ENCODE data around the gene C10orf53. TPM values are rescaled to one million over a fixed set of nuclear protein-coding genes. Genes with fewer than 3 reads are reported as not detected.

C10orf53 gene
- total and polyA plus RNA-seq, 10 of the 15 experiments (the other 5 are each of a cell fraction or from before 2014, with no cell fraction given) = not detected

GRCh38 chr10:49735161-49735560 is 55.7 kb downstream of the C10orf53 start:
- H3K27me3 ChIP-seq (replicated peaks in 1 of 2; ENCODE audit: control insufficient read depth in 2 of 2, insufficient read depth in 2 of 2, low read length in 1 of 2) = no peaks in the 10 kb centered on the region
- no peaks in the 10 kb centered on the region for H3K79me2 ChIP-seq (ENCODE audit: control insufficient read depth, insufficient read depth, low read length)
- no peak overlapping the region for H3K27ac ChIP-seq (ENCODE audit: control insufficient read depth, insufficient read depth)
- in situ Hi-C loops (cut with MboI) = no loop called here
- no peaks in the 10 kb centered on the region for H3K4me1 ChIP-seq (ENCODE audit: control insufficient read depth, insufficient read depth, low read length)
- POLR2A ChIA-PET = no interaction called here
- no peak overlapping the region for H3K9ac ChIP-seq (ENCODE audit: control insufficient read depth, insufficient read depth, low read length)
- intact Hi-C loops (cut with micrococcal nuclease; ENCODE audit: unreplicated experiment) = no loop called here
- H3K4me3 ChIP-seq = no peak overlapping the region
- no peaks in the 10 kb centered on the region for H3K36me3 ChIP-seq (ENCODE audit: control insufficient read depth in 2 of 2, insufficient read depth in 2 of 2, low read length in 1 of 2)
- FAIRE-seq (no peak), DNase-seq (ENCODE audit: low read depth, low spot score) (no peak), ATAC-seq (no peak)
- CTCF ChIA-PET = no interaction called here
- SMC1A ChIA-PET (ENCODE audit: uncharacterized antibody, unreplicated experiment) = no interaction called here
- no peak overlapping the region for H2AFZ ChIP-seq (ENCODE audit: control insufficient read depth, low read depth, low read length)
- H3K4me2 ChIP-seq (ENCODE audit: control insufficient read depth, insufficient read depth) = no peak overlapping the region
- no peaks in the 10 kb centered on the region for H3K9me3 ChIP-seq (replicated peaks; ENCODE audit: control insufficient read depth, insufficient read depth, low read length)
- H4K20me1 ChIP-seq (ENCODE audit: control insufficient read depth, insufficient read depth) = no peaks in the 10 kb centered on the region; the same call in 1 of the 2 replicates
- TF ChIP-seq FOS (IDR thresholded peaks at IDR 0.05; ENCODE audit: borderline replicate concordance, extremely low read depth, insufficient read length) (no peak), NR2C2 (IDR thresholded peaks at IDR 0.05; ENCODE audit: borderline replicate concordance, control insufficient read depth, insufficient read length, low read depth) (no peak), EZH2 (IDR thresholded peaks at IDR 0.05; ENCODE audit: borderline replicate concordance, control insufficient read depth, low read depth, low read length) (no peak), BMI1 (IDR thresholded peaks at IDR 0.05; ENCODE audit: borderline replicate concordance) (no peak), POLR2AphosphoS2 (IDR thresholded peaks at IDR 0.05; ENCODE audit: low read depth, low read length) (no peak), SRF (IDR thresholded peaks at IDR 0.05; ENCODE audit: low read depth in 2 of 2, low read length in 2 of 2) (no peak), JUND (IDR thresholded peaks at IDR 0.05; ENCODE audit: low read depth, low read length) (no peak)
- no TSS peak for BruUV-seq (replicated peaks)
- 38% methylated on average over 11 of the region's 11 CpGs for WGBS (ENCODE audit: insufficient coverage, insufficient replicate concordance, low lambda C conversion rate, missing lambda C conversion rate)
- RAD21 ChIA-PET (ENCODE audit: unreplicated experiment) = no interaction called here

- no peak for TF ChIP-seq CTCF (IDR thresholded peaks at IDR 0.05 in 2 of 3, conservative IDR thresholded peaks at IDR 0.05 in 1 of 3; ENCODE audit: control insufficient read depth in 2 of 3, extremely low read depth in 1 of 3, insufficient read depth in 1 of 3, low read depth in 3 of 3, low read length in 3 of 3)
- TF ChIP-seq CEBPZ (IDR thresholded peaks at IDR 0.05; ENCODE audit: low read depth, low read length) = no peak
- no peaks in the 10 kb centered on the region for H3K4me1 ChIP-seq (ENCODE audit: control insufficient read depth, insufficient read depth, low read length)
- H3K27ac ChIP-seq (ENCODE audit: control insufficient read depth, insufficient read depth) = no peak overlapping the region
- H3K9ac ChIP-seq (ENCODE audit: control insufficient read depth, insufficient read depth, low read length) = no peak overlapping the region
- no peak overlapping the region for H2AFZ ChIP-seq (ENCODE audit: control insufficient read depth, low read depth, low read length)
- ATAC-seq = no peak
- H3K4me2 ChIP-seq (ENCODE audit: control insufficient read depth, insufficient read depth) = no peak overlapping the region
- no peak for FAIRE-seq
- intact Hi-C loops (cut with micrococcal nuclease; ENCODE audit: unreplicated experiment) (no loop called here), in situ Hi-C loops (cut with MboI) (no loop called here)
- CTCF ChIA-PET = no interaction called here
- POLR2A ChIA-PET = no interaction called here
- H3K9me3 ChIP-seq (replicated peaks; ENCODE audit: control insufficient read depth, insufficient read depth, low read length) = no peaks in the 10 kb centered on the region
- H3K4me3 ChIP-seq = no peak overlapping the region
- H3K79me2 ChIP-seq (ENCODE audit: control insufficient read depth, insufficient read depth, low read length) = no peaks in the 10 kb centered on the region
- no peak for DNase-seq (ENCODE audit: low read depth, low spot score)
- no peaks in the 10 kb centered on the region; the same call in 1 of the 2 replicates for H4K20me1 ChIP-seq (ENCODE audit: control insufficient read depth, insufficient read depth)
- no peaks in the 10 kb centered on the region for H3K27me3 ChIP-seq (replicated peaks in 1 of 2; ENCODE audit: control insufficient read depth in 2 of 2, insufficient read depth in 2 of 2, low read length in 1 of 2)
- H3K36me3 ChIP-seq (ENCODE audit: control insufficient read depth in 2 of 2, insufficient read depth in 2 of 2, low read length in 1 of 2) = no peaks in the 10 kb centered on the region
- 60% methylated on average over 23 of the region's 23 CpGs for WGBS (ENCODE audit: insufficient coverage, insufficient replicate concordance, low lambda C conversion rate, missing lambda C conversion rate)
- RAD21 ChIA-PET (ENCODE audit: unreplicated experiment) = no interaction called here
- SMC1A ChIA-PET (ENCODE audit: uncharacterized antibody, unreplicated experiment) = no interaction called here
- BruUV-seq (replicated peaks) = no TSS peak
Measured at GRCh38 chr10:49735848-49736563, 56.6 kb downstream of the C10orf53 start.

Data from GM12878 (cell line).